Lower leg skin (tissue), 3 donors: Measurements from ENCODE around the gene SDK2.

Experiments used
- CTCF ChIP-seq, 3 donors: fragments of 450-650 bp; IDR thresholded peaks; one replicate each; pipeline ENCODE4 v1.5.1; 2016; ENCODE audit warnings: antibody characterized with exemption in 3 of 3, mild to moderate bottlenecking in 3 of 3, moderate library complexity in 2 of 3
- POLR2A ChIP-seq, 2 donors: fragments of 450-650 bp; IDR thresholded peaks; one replicate each; pipeline ENCODE4 v1.6.1; 2016 to 2017; ENCODE audit warnings: antibody characterized with exemption in 2 of 2, mild to moderate bottlenecking in 1 of 2, moderate library complexity in 1 of 2

GRCh38 chr17:73419881-73420280 is 224.4 kb downstream of the SDK2 start:
- no peak for TF ChIP-seq POLR2A (IDR thresholded peaks at IDR 0.05)
- no peak for TF ChIP-seq CTCF (IDR thresholded peaks at IDR 0.05)
